Thyroid gland (tissue), 4 donors: Measurements from ENCODE around the gene CCDC70. TPM values are rescaled to one million over a fixed set of nuclear protein-coding genes. Genes with fewer than 3 reads are reported as not detected.

Source experiments
- DNase-seq, 2 donors: peaks; one replicate each; pipeline ENCODE4 v3.0.0-alpha.2; 2019
- H3K27ac ChIP-seq, 3 donors: fragments of 200-600 bp; sonication (generic); 1 replicate in 2 of 3; 2 replicates in 1 of 3; pipeline ENCODE4 v1.5.1; 2016 to 2019; ENCODE audit warnings: mild to moderate bottlenecking in 1 of 3, moderate library complexity in 1 of 3
- H3K27me3 ChIP-seq: fragments of 200-600 bp; sonication (generic); one replicate; pipeline ENCODE4 v1.5.1; 2019
- H3K36me3 ChIP-seq, 2 donors: fragments of 200-600 bp; sonication (generic); one replicate each; pipeline ENCODE4 v1.5.1; 2016 to 2019
- H3K4me1 ChIP-seq, 2 donors: fragments of 200-600 bp; sonication (generic); one replicate each; pipeline ENCODE4 v1.5.1; 2017 to 2019
- H3K4me3 ChIP-seq, 3 donors: fragments of 200-600 bp; sonication (generic); replicated peaks in 1 of 3; 1 replicate in 2 of 3; 2 replicates in 1 of 3; pipeline ENCODE4 v1.5.1; 2016; ENCODE audit warnings: mild to moderate bottlenecking in 1 of 3
- H3K9me3 ChIP-seq: fragments of 200-600 bp; sonication (generic); one replicate; pipeline ENCODE4 v1.5.1; 2017
- CTCF ChIP-seq, 6 experiments: fragments of 200-600 bp in 3 of 6; fragments of 450-650 bp in 3 of 6; sonication (generic) in 3 of 6; IDR thresholded peaks; one replicate each; pipeline ENCODE4 v1.5.1; 2016 to 2019; ENCODE audit warnings: antibody characterized with exemption in 6 of 6, mild to moderate bottlenecking in 2 of 6, inconsistent platforms in 1 of 6, moderate library complexity in 1 of 6
- POLR2A ChIP-seq, 2 donors: fragments of 450-650 bp; IDR thresholded peaks; one replicate each; pipeline ENCODE4 v1.6.1; 2017; ENCODE audit warnings: antibody characterized with exemption in 2 of 2, mild to moderate bottlenecking in 2 of 2, moderate library complexity in 1 of 2
- WGBS, 2 donors: methylation state at CpG; one replicate each; pipeline ENCODE4 v1.1.5; 2017; 5-methylcytosine and 5-hydroxymethylcytosine counted together
- intact Hi-C: fragments of 100-400 bp; cut with DNase I; formaldehyde crosslinking; loops from one replicate; pipeline ENCODE4 v1.15.1; 2023
- total RNA-seq, 4 donors: library from RNA; depleted of rRNA; stranded (reverse); fragments of >200 nt; gene quantifications; one replicate each; pipeline ENCODE4 v1.2.3, GENCODE V29; 2016

CCDC70 gene
- total RNA-seq, 4 donors from 2014 or later = 0.40 TPM; not detected in 3

DNA sequence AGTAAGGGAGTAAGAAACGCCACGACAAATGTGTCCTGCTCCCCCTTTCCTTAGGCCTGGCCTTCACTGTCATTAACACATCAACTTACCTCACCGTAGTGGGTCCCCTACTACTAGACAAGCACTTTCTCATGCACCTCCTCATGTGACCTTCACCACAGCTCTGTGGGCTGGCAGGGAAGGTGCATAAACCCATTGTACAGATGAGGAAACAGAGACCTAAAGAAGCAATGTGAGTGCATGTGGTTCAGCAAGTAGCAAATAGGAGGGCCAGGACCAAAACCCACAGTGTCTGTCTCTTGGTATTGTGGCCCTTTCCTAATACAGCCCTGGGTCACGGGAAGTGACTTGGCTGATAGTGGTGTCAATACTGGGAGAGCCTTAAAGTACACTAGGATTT, 5.3 kb downstream of the CCDC70 start:
- no peak overlapping the region for H3K4me3 ChIP-seq
- TF ChIP-seq CTCF (IDR thresholded peaks at IDR 0.05) = no peak
- no peak for DNase-seq
- intact Hi-C loops = no loop called here
- no peaks in the 10 kb centered on the region for H3K27me3 ChIP-seq
- no peaks in the 10 kb centered on the region for H3K4me1 ChIP-seq
- 98 to 99% methylated on average over 4 of the region's 4 CpGs for WGBS, 2 donors
- H3K27ac ChIP-seq = no peak overlapping the region
- H3K36me3 ChIP-seq = no peaks in the 10 kb centered on the region
- H3K9me3 ChIP-seq = no peaks in the 10 kb centered on the region

- WGBS, 2 donors = 84 to 90% methylated on average over 6 of the region's 6 CpGs
- DNase-seq = no peak
These were observed 8.1 kb downstream of the CCDC70 start for GRCh38 chr13:51869916-51870315.

DNA sequence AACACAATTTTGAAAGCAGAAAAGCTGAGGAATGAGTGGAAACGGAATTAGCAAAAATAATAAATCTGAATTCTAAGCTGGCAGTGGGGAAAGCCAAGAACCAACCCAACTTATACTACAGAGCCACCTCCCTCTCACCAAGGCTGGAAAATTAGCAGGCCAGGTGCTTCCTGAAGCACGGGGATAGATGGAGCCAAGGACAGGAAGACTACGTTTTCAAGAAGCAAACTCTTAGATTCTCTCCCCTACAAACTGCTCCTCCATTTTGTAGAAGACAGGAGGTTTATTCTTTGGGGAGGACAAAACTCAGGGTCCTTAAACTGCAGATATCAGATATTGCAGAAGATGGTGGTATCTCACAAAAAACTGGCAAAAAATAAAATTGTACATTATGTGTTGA, 8.8 kb downstream of the CCDC70 start:
- Histone ChIP-seq H3K9me3 (no peaks in the 10 kb centered on the region), H3K36me3 (no peaks in the 10 kb centered on the region), H3K4me1 (no peaks in the 10 kb centered on the region), H3K27ac (no peak overlapping the region), H3K27me3 (no peaks in the 10 kb centered on the region), H3K4me3 (no peak overlapping the region)
- WGBS, 2 donors = 63 to 74% methylated on average over 3 of the region's 3 CpGs
- DNase-seq = no peak
- no peak for TF ChIP-seq CTCF (IDR thresholded peaks at IDR 0.05)
- TF ChIP-seq POLR2A (IDR thresholded peaks at IDR 0.05) = no peak
- intact Hi-C loops = no loop called here

More at GRCh38 chr13:51869916-51870315, 8.1 kb downstream of the CCDC70 start:
- TF ChIP-seq CTCF (IDR thresholded peaks at IDR 0.05) (no peak), POLR2A (IDR thresholded peaks at IDR 0.05) (no peak)
- no peaks in the 10 kb centered on the region for H3K27me3 ChIP-seq
- H3K36me3 ChIP-seq = no peaks in the 10 kb centered on the region
- intact Hi-C loops = no loop called here
- H3K4me1 ChIP-seq = no peaks in the 10 kb centered on the region
- no peak overlapping the region for H3K4me3 ChIP-seq
- no peaks in the 10 kb centered on the region for H3K9me3 ChIP-seq
- H3K27ac ChIP-seq = no peak overlapping the region

- Histone ChIP-seq H3K4me1 (no peaks in the 10 kb centered on the region), H3K27me3 (no peaks in the 10 kb centered on the region), H3K27ac (no peak overlapping the region), H3K36me3 (no peaks in the 10 kb centered on the region), H3K4me3 (no peak overlapping the region), H3K9me3 (no peaks in the 10 kb centered on the region)
- TF ChIP-seq POLR2A (IDR thresholded peaks at IDR 0.05) (no peak), CTCF (IDR thresholded peaks at IDR 0.05) (no peak)
- intact Hi-C loops = no loop called here
- DNase-seq = no peak
- WGBS, 2 donors = 91 to 94% methylated on average over 6 of the region's 6 CpGs
These were observed 11.5 kb downstream of the CCDC70 start for GRCh38 chr13:51873117-51873798.

DNA sequence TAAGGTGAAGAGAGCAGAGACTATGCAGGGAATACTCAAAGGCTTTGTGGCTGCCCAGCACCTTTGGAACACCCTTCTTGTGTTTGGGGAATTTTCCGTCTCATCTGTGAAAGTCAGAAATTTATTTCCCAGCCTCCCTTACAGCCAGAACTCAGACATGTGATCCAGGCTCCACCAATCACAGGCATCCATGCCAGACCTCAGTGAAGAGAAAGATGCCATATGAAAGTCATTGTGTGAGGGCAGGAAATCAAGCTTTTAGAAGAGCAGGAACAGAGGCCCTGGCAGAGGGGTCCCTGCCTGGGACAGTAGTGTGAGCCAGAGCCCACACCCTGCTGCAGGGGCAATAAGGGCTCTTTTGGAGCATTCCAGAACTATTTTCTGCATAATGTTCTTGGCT, 12.1 kb downstream of the CCDC70 start:
- Histone ChIP-seq H3K36me3 (no peaks in the 10 kb centered on the region), H3K27me3 (no peaks in the 10 kb centered on the region), H3K4me1 (no peaks in the 10 kb centered on the region), H3K9me3 (no peaks in the 10 kb centered on the region), H3K27ac (no peak overlapping the region), H3K4me3 (no peak overlapping the region)
- intact Hi-C loops = no loop called here
- TF ChIP-seq CTCF (IDR thresholded peaks at IDR 0.05) = no peak
- no peak for TF ChIP-seq POLR2A (IDR thresholded peaks at IDR 0.05)
- DNase-seq = no peak
- 87 to 100% methylated on average over 1 of the region's 1 CpG for WGBS, 2 donors
